HEK293 (cell line): ENCODE results near the gene NRIP2.

Source experiments
- CTCF ChIA-PET: fragments of 350-600 bp; formaldehyde crosslinking; extraction: SDS; loops from one replicate; lab custom pipeline; 2021; ENCODE audit warnings: antibody characterized with exemption; lab: Yijun Ruan, JAX
- POLR2A ChIA-PET: fragments of 300-600 bp; formaldehyde crosslinking; extraction: SDS; loops from one replicate; lab custom pipeline; 2020; ENCODE audit warnings: antibody characterized with exemption, inconsistent platforms; lab: Yijun Ruan, JAX
- H3K27ac ChIP-seq: fragments of 200-500 bp; sonication (Bioruptor generic); 2 replicates; pipeline ENCODE4 v1.5.1; 2014; ENCODE audit warnings: low read depth, low read length, control low read depth, inconsistent platforms; ENCODE audit errors: extremely low read depth
- H3K36me3 ChIP-seq, 2 experiments: fragments of 200-500 bp in 1 of 2; sonication (Bioruptor generic) in 1 of 2; 1 replicate in 1 of 2; 2 replicates in 1 of 2; pipeline ENCODE4 v1.5.1; 2014 to 2017; ENCODE audit warnings: inconsistent platforms in 2 of 2, low read length in 2 of 2; ENCODE audit not compliant: control insufficient read depth in 2 of 2, insufficient read depth in 1 of 2
- H3K4me1 ChIP-seq: fragments of 200-500 bp; sonication (Bioruptor generic); 2 replicates; pipeline ENCODE4 v1.5.1; 2014; ENCODE audit warnings: mild to moderate bottlenecking, low read length, inconsistent platforms; ENCODE audit not compliant: control insufficient read depth, insufficient read depth
- H3K4me3 ChIP-seq: 2 replicates; pipeline ENCODE4 v1.5.1; 2011; ENCODE audit warnings: low read depth, mild to moderate bottlenecking, control low read depth, low read length, moderate library complexity
- H3K9me3 ChIP-seq: fragments of 200-500 bp; sonication (Bioruptor generic); 2 replicates; pipeline ENCODE4 v1.5.1; 2014; ENCODE audit warnings: low read depth, low read length, inconsistent platforms; ENCODE audit not compliant: control insufficient read depth, insufficient read depth
- ATF2 ChIP-seq: fragments of 450-650 bp; formaldehyde crosslinking; IDR thresholded peaks from 2 replicates; pipeline ENCODE4 v1.5.1; 2016; ENCODE audit warnings: missing biosample characterization, missing genetic modification characterization, low read depth
- BCL6B ChIP-seq: fragments of 450-650 bp; formaldehyde crosslinking; IDR thresholded peaks from 2 replicates; pipeline ENCODE4 v1.5.1; 2017; ENCODE audit warnings: missing biosample characterization, missing genetic modification characterization
- KLF10 ChIP-seq: fragments of 450-650 bp; IDR thresholded peaks from 2 replicates; pipeline ENCODE4 v1.5.1; 2018; ENCODE audit warnings: missing biosample characterization, mild to moderate bottlenecking, missing genetic modification characterization
- KLF9 ChIP-seq: fragments of 450-650 bp; formaldehyde crosslinking; IDR thresholded peaks from 2 replicates; pipeline ENCODE4 v1.5.1; 2016; ENCODE audit warnings: missing biosample characterization, missing genetic modification characterization, low read depth
- MYNN ChIP-seq: fragments of 450-650 bp; formaldehyde crosslinking; IDR thresholded peaks from 2 replicates; pipeline ENCODE4 v1.5.1; 2016; ENCODE audit warnings: missing biosample characterization, missing genetic modification characterization, borderline replicate concordance
- OSR2 ChIP-seq: fragments of 450-650 bp; formaldehyde crosslinking; IDR thresholded peaks from 2 replicates; pipeline ENCODE4 v1.5.1; 2016; ENCODE audit warnings: missing biosample characterization, missing genetic modification characterization
- PRDM10 ChIP-seq: fragments of 450-650 bp; formaldehyde crosslinking; IDR thresholded peaks from 2 replicates; pipeline ENCODE4 v1.5.1; 2016; ENCODE audit warnings: missing biosample characterization, missing genetic modification characterization
- REPIN1 ChIP-seq: fragments of 450-650 bp; formaldehyde crosslinking; IDR thresholded peaks from 2 replicates; pipeline ENCODE4 v1.5.1; 2017; ENCODE audit warnings: missing biosample characterization, missing genetic modification characterization, low read depth
- SCRT2 ChIP-seq: fragments of 450-650 bp; formaldehyde crosslinking; IDR thresholded peaks from 2 replicates; pipeline ENCODE4 v1.5.1; 2016; ENCODE audit warnings: missing biosample characterization, missing genetic modification characterization
- SP7 ChIP-seq: fragments of 450-650 bp; formaldehyde crosslinking; IDR thresholded peaks from 2 replicates; pipeline ENCODE4 v1.5.1; 2016; ENCODE audit warnings: missing biosample characterization, missing genetic modification characterization
- TRIM28 ChIP-seq: IDR thresholded peaks from 2 replicates; pipeline ENCODE4 v1.6.1; 2011; ENCODE audit warnings: low read length, control low read depth, borderline replicate concordance
- TSHZ1 ChIP-seq: fragments of 450-650 bp; formaldehyde crosslinking; IDR thresholded peaks from 2 replicates; pipeline ENCODE4 v1.5.1; 2016; ENCODE audit warnings: missing biosample characterization, missing genetic modification characterization, borderline replicate concordance
- WT1 ChIP-seq: fragments of 450-650 bp; formaldehyde crosslinking; IDR thresholded peaks from 2 replicates; pipeline ENCODE4 v1.5.1; 2016; ENCODE audit warnings: missing biosample characterization, missing genetic modification characterization
- YY1 ChIP-seq: fragments of 450-650 bp; formaldehyde crosslinking; IDR thresholded peaks from 2 replicates; pipeline ENCODE4 v1.5.1; 2018; ENCODE audit warnings: missing biosample characterization, missing genetic modification characterization
- ZEB2 ChIP-seq: fragments of 450-650 bp; formaldehyde crosslinking; IDR thresholded peaks from 2 replicates; pipeline ENCODE4 v1.5.1; 2016; ENCODE audit warnings: missing biosample characterization, missing genetic modification characterization
- ZNF155 ChIP-seq: fragments of 450-650 bp; formaldehyde crosslinking; IDR thresholded peaks from 2 replicates; pipeline ENCODE4 v1.5.1; 2016; ENCODE audit warnings: missing biosample characterization, missing genetic modification characterization
- ZNF2 ChIP-seq: fragments of 450-650 bp; formaldehyde crosslinking; IDR thresholded peaks from 2 replicates; pipeline ENCODE4 v1.5.1; 2016; ENCODE audit warnings: missing biosample characterization, missing genetic modification characterization
- ZNF335 ChIP-seq: fragments of 450-650 bp; formaldehyde crosslinking; conservative IDR thresholded peaks from 2 replicates; pipeline ENCODE4 v1.5.1; 2016; ENCODE audit warnings: missing biosample characterization, missing genetic modification characterization
- ZNF510 ChIP-seq: fragments of 450-650 bp; formaldehyde crosslinking; IDR thresholded peaks from 2 replicates; pipeline ENCODE4 v1.5.1; 2018; ENCODE audit warnings: mild to moderate bottlenecking, missing genetic modification characterization, missing biosample characterization; ENCODE audit not compliant: insufficient replicate concordance
- ZNF544 ChIP-seq: fragments of 450-650 bp; formaldehyde crosslinking; IDR thresholded peaks from 2 replicates; pipeline ENCODE4 v1.5.0; 2017; ENCODE audit warnings: missing biosample characterization, missing genetic modification characterization
- ZNF558 ChIP-seq: fragments of 450-650 bp; formaldehyde crosslinking; IDR thresholded peaks from 2 replicates; pipeline ENCODE4 v1.5.1; 2016; ENCODE audit warnings: missing biosample characterization, missing genetic modification characterization
- ZNF785 ChIP-seq: fragments of 450-650 bp; formaldehyde crosslinking; IDR thresholded peaks from 2 replicates; pipeline ENCODE4 v1.5.1; 2016; ENCODE audit warnings: missing biosample characterization, missing genetic modification characterization
- ZNF792 ChIP-seq: fragments of 450-650 bp; formaldehyde crosslinking; IDR thresholded peaks from 2 replicates; pipeline ENCODE4 v1.5.1; 2016; ENCODE audit warnings: missing biosample characterization, missing genetic modification characterization
- ZSCAN30 ChIP-seq: fragments of 450-650 bp; IDR thresholded peaks from 2 replicates; pipeline ENCODE4 v1.5.1; 2018; ENCODE audit warnings: missing biosample characterization, mild to moderate bottlenecking, missing genetic modification characterization, moderate library complexity

Gene NRIP2

GRCh38 chr12:2813214-2814185 lies 21.3 kb downstream of the NRIP2 start (continued):
- TF ChIP-seq WT1 (tag by site-specific recombination) (no peak), OSR2 (tag by site-specific recombination) (no peak), ZNF558 (no peak), TRIM28 (no peak), MYNN (tag by site-specific recombination) (no peak; the same call in 1 of the 2 replicates), ZNF510 (tag by site-specific recombination) (no peak), ZNF2 (tag by site-specific recombination) (peak; percentile 83), ZEB2 (tag by site-specific recombination) (no peak), ZSCAN30 (peak; percentile 97), ZNF785 (tag by site-specific recombination) (no peak), REPIN1 (tag by site-specific recombination) (no peak), SP7 (tag by site-specific recombination) (no peak), SCRT2 (tag by site-specific recombination) (no peak), ZNF335 (tag by site-specific recombination) (peak; percentile 84), ZNF155 (tag by site-specific recombination) (no peak), TSHZ1 (tag by site-specific recombination) (no peak), ZNF544 (tag by site-specific recombination) (no peak)

GRCh38 chr12:2812290-2813213 lies 22.3 kb downstream of the NRIP2 start, which contains the start of gene ITFG2:
Gene ITFG2 (plus strand): TSS chr12:2812668. CDS start chr12:2812761, 93 bp downstream.
- POLR2A ChIA-PET: interaction anchor here (0.7 to 2.8 kb wide), 4 partner anchors 8 to 44 kb away, joined by 4 to 11 read pairs (median 6); partner anchors contain the start of genes FKBP4 and TEX52
- peak within 1 kb of the TSS; percentile 91 for H3K4me3 ChIP-seq
- no peaks in the 10 kb centered on the region for H3K9me3 ChIP-seq
- H3K27ac ChIP-seq: peak within 1 kb of the TSS; percentile 85
- H3K36me3 ChIP-seq: peaks cover 7 to 19% of the 10 kb centered on the region in 2 experiments; a peak in 2 of 3 replicates
- CTCF ChIA-PET: interaction anchor here (0.6 to 1.5 kb wide), 8 partner anchors 8 to 73 kb away, joined by 3 to 6 read pairs (median 4); no protein-coding TSS in a partner anchor
- H3K4me1 ChIP-seq: peaks cover 5% of the 10 kb centered on the region; the same call in 1 of the 2 replicates
- TF ChIP-seq PRDM10 (tag by site-specific recombination) (peak; percentile 95), KLF9 (tag by site-specific recombination) (peak; percentile 66), KLF10 (tag by site-specific recombination) (peak; percentile 18; the same call in 1 of the 2 replicates), ZNF792 (tag by site-specific recombination) (peak; percentile 61; the same call in 1 of the 2 replicates), YY1 (tag by site-specific recombination) (peak; percentile 73; the same call in 1 of the 2 replicates), BCL6B (tag by site-specific recombination) (no peak), ATF2 (tag by site-specific recombination) (peak; percentile 98)
